Left lung (tissue), 10 donors: ENCODE data around the gene PKMYT1. TPM values are rescaled to one million over a fixed set of nuclear protein-coding genes. Genes with fewer than 3 reads are reported as not detected.

ENCODE experiments used
- ATAC-seq: fragments of 200-7000 bp; cut with Tn5 transposase; one replicate; pipeline ENCODE4 v1.9.1; 2020; ENCODE audit warnings: moderate library complexity
- DNase-seq, 4 donors: peaks; one replicate each; pipeline ENCODE4 v3.0.0-alpha.2; 2013 to 2020
- H3K27ac ChIP-seq, 2 donors: fragments of 200-600 bp; sonication (generic) in 1 of 2; one replicate each; pipeline versions ENCODE4 v1.5.0 to v1.8.0; 2020 to 2021
- H3K27me3 ChIP-seq, 2 donors: fragments of 200-600 bp; sonication (generic) in 1 of 2; one replicate each; pipeline versions ENCODE4 v1.5.0 to v1.8.0; 2020 to 2021
- H3K36me3 ChIP-seq, 2 donors: fragments of 200-600 bp; sonication (generic) in 1 of 2; one replicate each; pipeline versions ENCODE4 v1.5.0 to v1.8.0; 2020 to 2021
- H3K4me1 ChIP-seq, 2 donors: fragments of 200-600 bp; one replicate each; pipeline ENCODE4 v1.8.0; 2021
- H3K4me3 ChIP-seq, 2 donors: fragments of 200-600 bp; sonication (generic) in 1 of 2; one replicate each; pipeline versions ENCODE4 v1.5.0 to v1.8.0; 2020 to 2021; ENCODE audit warnings: mild to moderate bottlenecking in 1 of 2
- H3K9me3 ChIP-seq, 2 donors: fragments of 200-600 bp; sonication (generic) in 1 of 2; one replicate each; pipeline versions ENCODE4 v1.5.0 to v1.8.0; 2020 to 2021
- intact Hi-C, 2 donors: fragments of 100-400 bp; cut with DNase I; formaldehyde crosslinking; loops; one replicate each; pipeline versions ENCODE4 v1.11.2 to v1.14.2; 2022
- polyA plus RNA-seq, 6 donors: library from polyadenylated mRNA; unstranded; fragments of 120-200 nt; gene quantifications; one replicate each; pipeline ENCODE4 v1.2.1, GENCODE V29; 2013; ENCODE audit not compliant: insufficient read length in 6 of 6
- total RNA-seq, 2 donors: library from RNA; stranded (reverse); fragmentation: NEBNext Ultra II Directional; extraction: Animal tissue kit (Norgen Biotek cat#: 25700); gene quantifications; one replicate each; pipeline ENCODE4 v1.2.1, GENCODE V29; 2021
- TF ChIP-seq, protein P1 (sequence below), 2 donors: fragments of 200-600 bp; sonication (generic) in 1 of 2; IDR thresholded peaks; one replicate each; pipeline versions ENCODE4 v1.5.0 to v1.8.0; 2021; ENCODE audit warnings: antibody characterized with exemption in 2 of 2
- donor health status: DM: no; HTN: yes; CAD: no.
- donor health status: DM: no; HTN: no; CAD: no.

PKMYT1 gene
- total and polyA plus RNA-seq, 8 donors: 13.9 to 21.8 (median 17.2) TPM

DNA sequence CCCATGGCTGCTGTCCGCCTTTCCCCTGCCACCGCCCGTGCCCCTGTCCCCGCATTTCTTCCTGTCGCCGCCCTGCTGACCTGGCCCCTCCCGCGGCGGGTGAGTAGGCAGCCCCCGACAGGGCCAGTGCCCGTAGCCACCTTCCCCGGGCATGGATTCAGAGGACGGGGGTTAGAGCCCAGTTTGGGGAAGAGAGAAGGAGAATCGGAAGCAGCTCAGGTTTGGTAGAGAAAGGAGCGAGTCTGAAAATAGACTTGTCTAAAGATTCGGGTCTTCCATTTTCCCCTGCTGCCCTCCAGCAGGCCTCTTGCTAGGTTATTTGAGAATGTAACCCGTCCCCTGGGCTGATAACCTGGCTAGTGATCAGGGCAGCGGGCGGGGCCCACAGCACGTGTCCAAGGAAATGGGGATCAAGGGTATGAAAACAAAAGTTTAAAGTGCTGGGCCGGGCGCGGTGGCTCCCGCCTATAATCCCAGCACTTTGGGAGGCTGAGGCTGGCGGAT is 24.6 kb upstream of the PKMYT1 start:
- ATAC-seq (peak; percentile 23), DNase-seq (peak in 2 of 4 donors; percentile 67 to 90)
- Histone ChIP-seq H3K9me3 (no peaks in the 10 kb centered on the region), H3K36me3 (no peaks in the 10 kb centered on the region), H3K4me3 (peak overlapping the region; percentile 17 to 47), H3K4me1 (peaks cover 7 to 54% of the 10 kb centered on the region in 2 donors), H3K27me3 (peaks cover 6 to 60% of the 10 kb centered on the region in 2 donors), H3K27ac (peak overlapping the region; percentile 5 to 89)
- intact Hi-C loops: no loop called here
- TF ChIP-seq, protein P1, sequence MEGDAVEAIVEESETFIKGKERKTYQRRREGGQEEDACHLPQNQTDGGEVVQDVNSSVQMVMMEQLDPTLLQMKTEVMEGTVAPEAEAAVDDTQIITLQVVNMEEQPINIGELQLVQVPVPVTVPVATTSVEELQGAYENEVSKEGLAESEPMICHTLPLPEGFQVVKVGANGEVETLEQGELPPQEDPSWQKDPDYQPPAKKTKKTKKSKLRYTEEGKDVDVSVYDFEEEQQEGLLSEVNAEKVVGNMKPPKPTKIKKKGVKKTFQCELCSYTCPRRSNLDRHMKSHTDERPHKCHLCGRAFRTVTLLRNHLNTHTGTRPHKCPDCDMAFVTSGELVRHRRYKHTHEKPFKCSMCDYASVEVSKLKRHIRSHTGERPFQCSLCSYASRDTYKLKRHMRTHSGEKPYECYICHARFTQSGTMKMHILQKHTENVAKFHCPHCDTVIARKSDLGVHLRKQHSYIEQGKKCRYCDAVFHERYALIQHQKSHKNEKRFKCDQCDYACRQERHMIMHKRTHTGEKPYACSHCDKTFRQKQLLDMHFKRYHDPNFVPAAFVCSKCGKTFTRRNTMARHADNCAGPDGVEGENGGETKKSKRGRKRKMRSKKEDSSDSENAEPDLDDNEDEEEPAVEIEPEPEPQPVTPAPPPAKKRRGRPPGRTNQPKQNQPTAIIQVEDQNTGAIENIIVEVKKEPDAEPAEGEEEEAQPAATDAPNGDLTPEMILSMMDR (IDR thresholded peaks at IDR 0.05): no peak

DNA sequence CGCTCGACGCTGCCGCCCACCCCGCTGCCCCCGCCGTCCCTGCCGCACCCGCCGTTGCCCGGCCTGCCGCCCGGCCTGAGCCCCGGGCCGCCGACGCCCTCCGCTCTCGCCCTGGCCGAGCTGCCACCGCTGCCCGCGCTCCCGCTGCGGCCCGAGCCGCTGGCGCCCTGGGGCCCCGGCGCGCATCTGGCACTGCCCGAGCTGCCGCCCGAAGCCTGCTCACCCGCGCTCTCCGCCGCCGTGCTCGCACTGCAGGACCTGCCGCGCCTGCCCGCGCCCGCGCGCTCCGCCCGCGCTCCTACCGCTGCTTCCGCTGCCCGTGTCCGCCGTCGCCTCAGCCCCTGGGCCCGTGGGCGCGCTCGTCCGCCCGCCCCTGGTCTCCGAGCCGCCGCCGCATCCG is 24.1 kb upstream of the PKMYT1 start:
- DNase-seq (peak in 1 of 4 donors; percentile 85), ATAC-seq (no peak)
- intact Hi-C loops: no loop called here
- H3K9me3 ChIP-seq: no peaks in the 10 kb centered on the region
- peak overlapping the region in 1 of 2 donors; percentile 47 for H3K4me3 ChIP-seq
- H3K27ac ChIP-seq: no peak overlapping the region
- H3K27me3 ChIP-seq: peaks cover 6 to 55% of the 10 kb centered on the region in 2 donors
- H3K4me1 ChIP-seq: peaks cover 7 to 48% of the 10 kb centered on the region in 2 donors
- H3K36me3 ChIP-seq: no peaks in the 10 kb centered on the region
- TF ChIP-seq, protein P1 (IDR thresholded peaks at IDR 0.05): no peak

DNA sequence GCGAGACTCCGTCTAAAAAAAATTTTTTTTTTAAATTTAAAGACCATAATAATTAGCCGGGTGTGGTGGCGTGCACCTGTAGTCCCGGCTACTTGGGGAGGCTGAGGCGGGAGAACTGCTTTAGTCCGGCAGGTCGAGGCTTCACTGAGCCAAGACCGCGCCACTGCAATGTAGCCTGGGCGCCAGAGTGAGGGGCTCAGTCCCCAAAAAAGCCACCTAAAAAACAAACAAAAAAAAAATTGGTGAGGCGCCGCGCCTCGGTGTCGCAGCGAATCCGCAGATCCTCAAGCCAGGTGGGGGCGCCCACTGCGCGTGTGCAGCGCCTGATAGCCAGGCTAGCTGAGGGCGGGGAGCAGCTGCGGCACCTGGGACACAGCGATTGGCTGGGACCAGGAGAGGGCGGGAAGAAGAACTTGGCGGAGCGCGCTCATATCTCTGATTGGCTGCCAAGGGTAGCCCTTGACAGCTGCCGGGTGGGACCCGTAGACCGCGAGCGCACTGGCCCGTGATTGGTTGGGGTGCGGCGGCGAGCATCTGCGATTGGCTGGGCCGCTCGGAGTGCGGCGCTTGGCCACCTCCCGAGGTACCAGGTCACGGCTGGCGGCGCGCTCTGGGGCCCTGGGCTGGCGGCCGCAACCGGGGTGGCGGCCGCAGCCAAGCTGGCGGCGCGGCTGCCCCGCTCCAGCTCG is 23.5 kb upstream of the PKMYT1 start:
- Histone ChIP-seq H3K9me3 (no peaks in the 10 kb centered on the region), H3K4me1 (peaks cover 5 to 43% of the 10 kb centered on the region in 2 donors), H3K27me3 (peaks cover 6 to 49% of the 10 kb centered on the region in 2 donors), H3K36me3 (no peaks in the 10 kb centered on the region), H3K4me3 (peak overlapping the region in 1 of 2 donors; percentile 47), H3K27ac (no peak overlapping the region)
- DNase-seq (peak; percentile 85 to 98 (median 97)), ATAC-seq (peak; percentile 96)
- intact Hi-C loops: no loop called here
- TF ChIP-seq, protein P1 (IDR thresholded peaks at IDR 0.05): peak; percentile 32 to 41

DNA sequence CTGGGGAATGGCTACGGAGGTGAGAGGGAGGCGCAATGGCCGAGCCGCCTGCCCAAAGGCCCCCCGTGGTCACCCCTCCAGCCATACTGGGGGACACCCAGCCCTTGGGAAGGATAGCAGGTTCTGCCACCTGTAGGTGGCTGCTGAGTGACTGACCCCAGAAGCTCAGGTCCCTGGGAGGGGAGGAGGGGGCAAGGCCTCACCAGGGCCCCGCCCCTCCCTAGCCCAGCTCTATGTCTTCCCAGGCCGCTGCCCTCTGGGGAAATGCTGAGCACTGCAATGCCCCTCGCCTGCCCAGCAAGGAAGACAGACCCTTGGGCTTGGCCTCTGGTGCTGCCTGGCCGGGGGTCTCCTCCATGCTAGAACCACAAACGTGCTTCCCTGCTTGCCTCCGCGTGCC is 21.1 kb upstream of the PKMYT1 start:
- TF ChIP-seq, protein P1 (IDR thresholded peaks at IDR 0.05): no peak
- ATAC-seq (no peak), DNase-seq (no peak)
- Histone ChIP-seq H3K27me3 (peaks cover 6 to 29% of the 10 kb centered on the region in 2 donors), H3K27ac (no peak overlapping the region), H3K36me3 (no peaks in the 10 kb centered on the region), H3K9me3 (no peaks in the 10 kb centered on the region), H3K4me1 (peaks cover 0 to 18% of the 10 kb centered on the region in 2 donors), H3K4me3 (no peak overlapping the region)
- intact Hi-C loops: no loop called here

GRCh38 chr16:3000540-3000939 is 20.3 kb upstream of the PKMYT1 start:
- TF ChIP-seq, protein P1 (IDR thresholded peaks at IDR 0.05): no peak
- no peaks in the 10 kb centered on the region for H3K9me3 ChIP-seq
- peaks cover 0 to 11% of the 10 kb centered on the region in 2 donors for H3K4me1 ChIP-seq
- H3K27ac ChIP-seq: no peak overlapping the region
- intact Hi-C loops: no loop called here
- ATAC-seq: no peak
- H3K27me3 ChIP-seq: peaks cover 2 to 21% of the 10 kb centered on the region in 2 donors
- no peak overlapping the region for H3K4me3 ChIP-seq
- DNase-seq: no peak
- no peaks in the 10 kb centered on the region for H3K36me3 ChIP-seq
